NB4 (cell line): ENCODE measurements around the gene RNPEP.

ENCODE experiments used
- CTCF ChIP-seq: IDR thresholded peaks from one replicate; pipeline ENCODE4 v1.5.1; 2012; ENCODE audit warnings: low read depth, low read length
- MYC ChIP-seq: IDR thresholded peaks from 2 replicates; pipeline ENCODE4 v1.6.1; 2011; ENCODE audit warnings: low read depth, low read length
- POLR2A ChIP-seq: IDR thresholded peaks from 2 replicates; pipeline ENCODE4 v1.6.1; 2011; ENCODE audit warnings: mild to moderate bottlenecking; ENCODE audit not compliant: insufficient read length; ENCODE audit errors: extremely low read depth

GRCh38 chr1:202023001-202023433, 40.6 kb downstream of the RNPEP start:
- TF ChIP-seq POLR2A: no peak
- no peak for TF ChIP-seq CTCF
- no peak for TF ChIP-seq MYC
